Raji (cell line): ENCODE data around the gene TAT.
A peak's percentile ranks its signal among the peaks of the same experiment; 100 is the strongest.

Experiments
- POLR2A ChIP-seq: IDR thresholded peaks from 2 replicates; pipeline ENCODE4 v1.6.1; 2011; ENCODE audit warnings: low read depth, low read length, control low read depth; ENCODE audit not compliant: insufficient read depth

TAT gene

GRCh38 chr16:71555230-71555891, 21.5 kb downstream of the TAT start:
- no peak for TF ChIP-seq POLR2A

- no peak for TF ChIP-seq POLR2A
Observed at GRCh38 chr16:71552698-71553503, 24.0 kb downstream of the TAT start.

GRCh38 chr16:71547168-71547567, 29.7 kb downstream of the TAT start:
- TF ChIP-seq POLR2A = no peak

GRCh38 chr16:71542377-71542776, 34.5 kb downstream of the TAT start:
- TF ChIP-seq POLR2A = no peak

- no peak for TF ChIP-seq POLR2A
Observed at GRCh38 chr16:71537643-71538042, 39.2 kb downstream of the TAT start.

- no peak for TF ChIP-seq POLR2A
Observed at GRCh38 chr16:71536752-71537499, 40.0 kb downstream of the TAT start.

- TF ChIP-seq POLR2A = no peak
Observed at GRCh38 chr16:71532366-71532765, 44.5 kb downstream of the TAT start.

- no peak for TF ChIP-seq POLR2A
Observed at GRCh38 chr16:71528863-71529262, 48.0 kb downstream of the TAT start.

- TF ChIP-seq POLR2A = no peak
Observed at GRCh38 chr16:71528257-71528656, 48.6 kb downstream of the TAT start.

- TF ChIP-seq POLR2A = peak; percentile 31; the same call in 1 of the 2 replicates
Observed at GRCh38 chr16:71526111-71526631, 50.7 kb downstream of the TAT start, which contains the start of gene CHST4. CHST4 (plus strand) TSS chr16:71526426; CDS start chr16:71536678, 10,252 bp downstream.

GRCh38 chr16:71524566-71525553, 52.0 kb downstream of the TAT start:
- TF ChIP-seq POLR2A = no peak

GRCh38 chr16:71520550-71520949, 56.3 kb downstream of the TAT start:
- no peak for TF ChIP-seq POLR2A
